SH-SY5Y (cell line): ENCODE measurements around the gene AP1B1.

ENCODE experiments used
- GATA2 ChIP-seq: IDR thresholded peaks from 2 replicates; pipeline ENCODE4 v1.6.1; 2011; ENCODE audit warnings: mild to moderate bottlenecking, low read depth, low read length
- GATA3 ChIP-seq: IDR thresholded peaks from 2 replicates; pipeline ENCODE4 v1.6.1; 2011; ENCODE audit warnings: low read depth, mild to moderate bottlenecking, low read length, moderate library complexity

- TF ChIP-seq GATA2 (no peak), GATA3 (no peak)
Observed at GRCh38 chr22:29377979-29378378, 10.4 kb downstream of the AP1B1 start.
